ENCODE results near the gene LRIG1. TPM values are rescaled to one million over a fixed set of nuclear protein-coding genes. Genes with fewer than 3 reads are reported as not detected.
A peak's percentile ranks its signal among the peaks of the same experiment; 100 is the strongest.

The LRIG1 gene
- total and polyA plus RNA-seq, 2 of the 8 experiments (the other 6 are each of a cell fraction or from before 2014, with no cell fraction given): 78.1 to 88.7 TPM

DNA sequence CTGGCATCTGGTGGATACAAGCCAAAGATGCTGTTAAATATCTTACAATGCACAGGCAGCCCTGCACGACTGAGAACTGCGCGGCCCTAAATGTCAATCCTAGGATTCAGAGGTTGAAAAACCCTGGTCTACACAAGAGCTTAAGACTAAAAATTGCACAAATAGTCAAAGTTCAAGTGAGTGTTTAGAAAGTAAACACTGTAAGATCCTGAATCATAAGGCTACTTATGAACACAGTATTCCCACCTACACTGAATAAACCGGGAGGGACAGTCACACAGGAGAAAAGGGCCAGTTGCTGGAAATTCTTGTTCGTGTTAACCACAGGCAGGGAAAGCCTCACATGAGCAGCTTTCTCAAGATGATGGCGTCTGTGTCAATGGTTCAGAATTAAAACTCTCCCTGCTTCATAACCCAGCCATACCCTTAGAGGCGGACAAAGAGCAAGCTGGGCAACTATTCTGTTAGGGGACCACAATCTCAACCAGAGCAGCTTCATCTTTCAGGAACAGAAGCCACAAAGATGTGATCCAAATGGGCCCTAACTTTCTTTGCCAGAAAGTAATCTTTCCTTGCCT, 37.7 kb downstream of the LRIG1 start:
- no peak overlapping the region for H4K5ac ChIP-seq (ENCODE audit: insufficient read length, low read depth, low read length)
- no peak overlapping the region for H3K23ac ChIP-seq (ENCODE audit: insufficient read length)
- peaks cover 9 to 38% (median 25%) of the 10 kb centered on the region in 4 experiments for H3K36me3 ChIP-seq (ENCODE audit: control insufficient read depth in 2 of 4, insufficient read depth in 4 of 4, low read length in 3 of 4)
- FAIRE-seq (no peak), DNase-seq (ENCODE audit: low read depth in 1 of 2, low spot score in 2 of 2) (no peak)
- H3K56ac ChIP-seq (replicated peaks; ENCODE audit: insufficient read length, low read depth, low read length): no peak overlapping the region
- no peak overlapping the region for H3K18ac ChIP-seq (ENCODE audit: extremely low read depth, low read length)
- 83% methylated on average over 7 of the region's 7 CpGs; no CpG with 5 or more reads in 1 of the 2 experiments for WGBS, 2 experiments (ENCODE audit: extremely low coverage in 1 of 2, insufficient coverage in 1 of 2, insufficient read length in 1 of 2, insufficient replicate concordance in 2 of 2, low coverage in 1 of 2, low lambda C conversion rate in 2 of 2, missing lambda C conversion rate in 1 of 2)
- ChIA-PET CTCF (ENCODE audit: partially characterized antibody) (interaction anchor here (0.8 to 2.1 kb wide), 7 partner anchors 13 to 359 kb away, joined by 3 to 7 read pairs (median 3); no protein-coding TSS in a partner anchor), POLR2A (ENCODE audit: partially characterized antibody) (interaction anchor here (1.1 to 3.4 kb wide), 6 partner anchors 9 to 33 kb away, joined by 3 to 11 read pairs (median 4); no protein-coding TSS in a partner anchor)
- H2AFZ ChIP-seq (ENCODE audit: low read length): no peak overlapping the region
- H2BK120ac ChIP-seq (replicated peaks; ENCODE audit: low read depth, low read length): no peak overlapping the region
- H3K79me2 ChIP-seq (ENCODE audit: control insufficient read depth in 1 of 2, insufficient read depth in 2 of 2, low read length in 2 of 2): peaks cover 19 to 100% of the 10 kb centered on the region in 2 experiments
- no peak overlapping the region for H3K27ac ChIP-seq (ENCODE audit: low read depth, low read length)
- H3K4me2 ChIP-seq (ENCODE audit: insufficient read depth in 1 of 2, low read depth in 2 of 2, low read length in 2 of 2): no peak overlapping the region
- H4K8ac ChIP-seq (ENCODE audit: extremely low read depth, insufficient read depth, low read length): no peak overlapping the region
- no peak overlapping the region for H2BK5ac ChIP-seq (ENCODE audit: low read depth, low read length)
- no peak overlapping the region for H2AK5ac ChIP-seq (ENCODE audit: low read depth, low read length)
- peaks cover 0 to 12% (median 6%) of the 10 kb centered on the region in 4 experiments; a peak in 5 of 7 replicates for H3K4me1 ChIP-seq (replicated peaks in 1 of 4; ENCODE audit: control insufficient read depth in 3 of 4, insufficient read depth in 4 of 4, low read length in 3 of 4)
- no peak overlapping the region for H2BK12ac ChIP-seq (ENCODE audit: low read depth, low read length)
- 0 out of 7 replicates have a peak overlapping the region, but pooled peaks of 1 of the 4 experiments have one; percentile 6 for H3K9ac ChIP-seq (replicated peaks in 1 of 4; ENCODE audit: extremely low read depth in 1 of 4, low read depth in 3 of 4, low read length in 3 of 4)
- H2BK15ac ChIP-seq (ENCODE audit: low read length): no peak overlapping the region
- no peak overlapping the region for H4K91ac ChIP-seq (replicated peaks; ENCODE audit: insufficient read length, low read length)
- no peak overlapping the region for H3K4ac ChIP-seq (replicated peaks; ENCODE audit: insufficient read length, low read depth, low read length)
- H3K4me3 ChIP-seq (ENCODE audit: extremely low read depth in 1 of 4, insufficient read depth in 2 of 4, low read depth in 3 of 4, low read length in 4 of 4): no peak overlapping the region
- H3K9me3 ChIP-seq (ENCODE audit: insufficient read depth in 2 of 2, low read depth in 1 of 2, low read length in 1 of 2): no peaks in the 10 kb centered on the region
- H3K14ac ChIP-seq (ENCODE audit: insufficient read length): no peak overlapping the region
- H2BK20ac ChIP-seq (ENCODE audit: low read length): no peak overlapping the region
- no peaks in the 10 kb centered on the region; the same call in 1 of the 2 replicates for H3K23me2 ChIP-seq (ENCODE audit: low read depth, low read length)
- peaks cover 23 to 24% of the 10 kb centered on the region in 2 experiments for H4K20me1 ChIP-seq (replicated peaks in 1 of 2; ENCODE audit: control insufficient read depth in 1 of 2, insufficient read depth in 2 of 2, low read length in 2 of 2)
- no peaks in the 10 kb centered on the region for H3K27me3 ChIP-seq (replicated peaks in 1 of 4; ENCODE audit: control insufficient read depth in 3 of 4, extremely low read depth in 1 of 4, insufficient read depth in 3 of 4, low read length in 3 of 4)
- H3K79me1 ChIP-seq (ENCODE audit: low read depth, low read length): peaks cover 3% of the 10 kb centered on the region
- no peak for TF ChIP-seq SUZ12 (IDR thresholded peaks at IDR 0.05; ENCODE audit: low read length)
- TF ChIP-seq SIRT6 (IDR thresholded peaks at IDR 0.05; ENCODE audit: low read length): no peak
- no peak for TF ChIP-seq SP4 (IDR thresholded peaks at IDR 0.05; ENCODE audit: low read length)
- TF ChIP-seq, protein P1, sequence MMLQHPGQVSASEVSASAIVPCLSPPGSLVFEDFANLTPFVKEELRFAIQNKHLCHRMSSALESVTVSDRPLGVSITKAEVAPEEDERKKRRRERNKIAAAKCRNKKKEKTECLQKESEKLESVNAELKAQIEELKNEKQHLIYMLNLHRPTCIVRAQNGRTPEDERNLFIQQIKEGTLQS (IDR thresholded peaks at IDR 0.05; ENCODE audit: insufficient read depth, low read depth, low read length): no peak
- no peak for TF ChIP-seq TAF1 (IDR thresholded peaks at IDR 0.05; ENCODE audit: low read depth, low read length)
- TF ChIP-seq RNF2 (IDR thresholded peaks at IDR 0.05; ENCODE audit: borderline replicate concordance, low read depth, low read length, missing control alignments, poor library complexity, severe bottlenecking): no peak
- TF ChIP-seq YY1 (IDR thresholded peaks at IDR 0.05; ENCODE audit: low read depth, low read length): no peak
- TF ChIP-seq SP1 (IDR thresholded peaks at IDR 0.05; ENCODE audit: low read depth, low read length): no peak
- TF ChIP-seq HDAC6 (IDR thresholded peaks at IDR 0.05; ENCODE audit: low read depth, low read length): no peak
- TF ChIP-seq RBBP5 (IDR thresholded peaks at IDR 0.05; ENCODE audit: borderline replicate concordance, low read depth, low read length): no peak
